ENCODE measurements around the gene MAMLD1. TPM values are rescaled to one million over a fixed set of nuclear protein-coding genes. Genes with fewer than 3 reads are reported as not detected.

The MAMLD1 gene
- total RNA-seq, 1 experiment from 2014 or later: 0.48 TPM

DNA sequence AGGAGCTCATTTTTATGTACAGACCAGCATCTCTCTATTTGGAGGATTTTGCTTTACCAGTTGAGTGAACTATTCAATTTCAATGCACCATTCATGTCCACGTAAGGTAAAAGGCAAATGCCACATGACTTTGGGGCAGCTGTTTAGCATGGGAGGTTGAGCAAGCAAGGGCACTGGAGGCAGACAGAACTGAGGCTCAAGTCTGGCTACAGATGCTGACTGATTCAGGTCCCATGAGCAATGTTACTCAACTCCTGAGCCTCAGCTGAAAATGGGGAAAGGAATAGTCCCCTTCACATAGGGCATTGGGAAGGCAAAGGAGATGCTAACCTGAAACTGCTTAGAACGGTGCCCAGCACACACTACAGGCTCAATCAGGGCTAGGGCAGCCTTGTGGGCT lies 112.3 kb downstream of the MAMLD1 start:
- peaks cover 72 to 75% of the 10 kb centered on the region in 2 experiments for H3K9me3 Mint-ChIP-seq
- Histone ChIP-seq H2BK120ac (ENCODE audit: low read depth, low read length, poor library complexity, severe bottlenecking) (no peak overlapping the region), H2BK15ac (ENCODE audit: low read depth, low read length) (no peak overlapping the region), H3K23ac (ENCODE audit: insufficient read length, low read depth, low read length) (no peak overlapping the region), H3K27ac (ENCODE audit: insufficient read length, low read depth, low read length) (no peak overlapping the region), H3K18ac (ENCODE audit: insufficient read length, low read depth, low read length) (no peak overlapping the region), H3K4me2 (ENCODE audit: insufficient read depth, insufficient read length, low read length) (no peak overlapping the region), H3K79me2 (ENCODE audit: insufficient read depth, low read length) (no peaks in the 10 kb centered on the region), H2BK12ac (ENCODE audit: insufficient read length, low read depth, low read length) (no peak overlapping the region), H4K91ac (ENCODE audit: insufficient read length, low read depth, low read length) (no peak overlapping the region), H3K23me2 (ENCODE audit: insufficient read length, low read depth, low read length, poor library complexity, severe bottlenecking) (no peaks in the 10 kb centered on the region), H4K8ac (replicated peaks; ENCODE audit: insufficient read length, low read depth, low read length) (no peak overlapping the region), H4K20me1 (ENCODE audit: control insufficient read depth, insufficient read depth, insufficient read length) (peaks cover 2% of the 10 kb centered on the region), H2AFZ (ENCODE audit: low read length) (no peak overlapping the region), H3K4ac (ENCODE audit: low read depth, low read length) (no peak overlapping the region), H3T11ph (ENCODE audit: low read length) (no peak overlapping the region), H3K79me1 (ENCODE audit: insufficient read depth, low read depth, low read length, poor library complexity, severe bottlenecking) (no peaks in the 10 kb centered on the region), H3K27me3 (ENCODE audit: insufficient read depth, low read length) (no peaks in the 10 kb centered on the region), H2AK5ac (ENCODE audit: insufficient read length, low read length) (no peak overlapping the region), H2BK5ac (ENCODE audit: insufficient read length, low read length) (no peak overlapping the region), H4K5ac (ENCODE audit: insufficient read length, low read depth, low read length) (no peak overlapping the region), H2BK20ac (ENCODE audit: low read depth, low read length, poor library complexity, severe bottlenecking) (no peak overlapping the region), H3K56ac (ENCODE audit: insufficient read length, low read depth, low read length) (no peak overlapping the region), H3K14ac (ENCODE audit: insufficient read depth, low read length) (no peak overlapping the region), H3K9me3 (ENCODE audit: control insufficient read depth, low read depth, low read length) (no peaks in the 10 kb centered on the region), H3K9ac (ENCODE audit: extremely low read depth, insufficient read length, low read length) (no peak overlapping the region), H3K4me1 (ENCODE audit: insufficient read depth, low read length) (no peaks in the 10 kb centered on the region)
- no peak for DNase-seq
- no peak overlapping the region for H3K27ac Mint-ChIP-seq
- H3K36me3 Mint-ChIP-seq (ENCODE audit: insufficient read depth in 1 of 3, low read depth in 3 of 3): peaks cover 0 to 5% (median 0%) of the 10 kb centered on the region in 3 experiments; a peak in 3 of 7 replicates
- H3K27me3 Mint-ChIP-seq (ENCODE audit: low read depth): peaks cover 2% of the 10 kb centered on the region
- H3K4me1 Mint-ChIP-seq: peaks cover 0 to 5% of the 10 kb centered on the region in 2 experiments; a peak in 1 of 4 replicates
- TF ChIP-seq CTCF (conservative IDR thresholded peaks at IDR 0.05): no peak
- no CpG with 5 or more reads among the region's 2 CpGs for WGBS (ENCODE audit: extremely low coverage, insufficient read length, low lambda C conversion rate)
- H3K4me3 Mint-ChIP-seq: no peak overlapping the region
